Measurements from ENCODE around the gene KLHL40.

KLHL40 gene

DNA sequence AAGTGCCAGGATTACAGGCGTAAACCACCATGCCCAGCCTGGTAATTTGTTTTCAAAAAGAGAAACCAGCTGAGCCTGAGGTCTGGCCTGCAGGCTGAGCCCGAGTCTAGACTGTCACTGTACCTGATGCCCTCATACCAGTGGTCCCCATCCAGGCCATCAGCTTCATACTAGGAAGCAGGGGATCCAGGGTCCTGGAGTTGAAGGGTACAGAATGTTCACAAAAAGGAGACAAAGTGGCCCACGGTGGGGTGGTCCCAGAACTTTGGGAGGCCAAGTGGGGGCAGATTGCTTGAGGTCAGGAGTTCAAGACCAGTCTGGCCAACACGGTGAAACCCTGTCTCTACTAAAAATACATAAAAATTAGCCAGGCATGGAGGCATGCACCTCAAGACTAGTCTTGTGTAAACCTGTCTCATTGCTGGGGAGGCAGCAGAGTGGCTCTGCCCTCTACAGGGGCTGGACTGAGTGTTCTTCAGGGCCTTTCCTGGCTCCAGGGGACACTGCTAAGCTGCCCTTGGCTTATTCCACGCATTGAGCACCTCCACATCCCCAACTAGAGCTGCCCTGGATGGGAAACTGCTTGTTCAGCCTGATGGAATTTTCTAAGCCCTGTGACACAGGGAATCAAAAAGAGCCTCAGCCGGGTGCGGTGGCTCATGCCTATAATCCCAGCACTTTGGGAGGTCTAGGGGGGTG lies 25.1 kb downstream of the KLHL40 start:
- DNase-seq (ENCODE audit: extremely low spot score), result no peak
- CTCF ChIA-PET, result interaction anchor here (1.3 kb wide), 1 partner anchor 34 kb away, joined by 3 read pairs; no protein-coding TSS in a partner anchor
- TF ChIP-seq, protein P1, sequence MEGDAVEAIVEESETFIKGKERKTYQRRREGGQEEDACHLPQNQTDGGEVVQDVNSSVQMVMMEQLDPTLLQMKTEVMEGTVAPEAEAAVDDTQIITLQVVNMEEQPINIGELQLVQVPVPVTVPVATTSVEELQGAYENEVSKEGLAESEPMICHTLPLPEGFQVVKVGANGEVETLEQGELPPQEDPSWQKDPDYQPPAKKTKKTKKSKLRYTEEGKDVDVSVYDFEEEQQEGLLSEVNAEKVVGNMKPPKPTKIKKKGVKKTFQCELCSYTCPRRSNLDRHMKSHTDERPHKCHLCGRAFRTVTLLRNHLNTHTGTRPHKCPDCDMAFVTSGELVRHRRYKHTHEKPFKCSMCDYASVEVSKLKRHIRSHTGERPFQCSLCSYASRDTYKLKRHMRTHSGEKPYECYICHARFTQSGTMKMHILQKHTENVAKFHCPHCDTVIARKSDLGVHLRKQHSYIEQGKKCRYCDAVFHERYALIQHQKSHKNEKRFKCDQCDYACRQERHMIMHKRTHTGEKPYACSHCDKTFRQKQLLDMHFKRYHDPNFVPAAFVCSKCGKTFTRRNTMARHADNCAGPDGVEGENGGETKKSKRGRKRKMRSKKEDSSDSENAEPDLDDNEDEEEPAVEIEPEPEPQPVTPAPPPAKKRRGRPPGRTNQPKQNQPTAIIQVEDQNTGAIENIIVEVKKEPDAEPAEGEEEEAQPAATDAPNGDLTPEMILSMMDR (IDR thresholded peaks at IDR 0.05; ENCODE audit: control extremely low read depth, extremely low read depth, low read depth, missing control alignments), result no peak
- POLR2A ChIA-PET, result no interaction called here

DNA sequence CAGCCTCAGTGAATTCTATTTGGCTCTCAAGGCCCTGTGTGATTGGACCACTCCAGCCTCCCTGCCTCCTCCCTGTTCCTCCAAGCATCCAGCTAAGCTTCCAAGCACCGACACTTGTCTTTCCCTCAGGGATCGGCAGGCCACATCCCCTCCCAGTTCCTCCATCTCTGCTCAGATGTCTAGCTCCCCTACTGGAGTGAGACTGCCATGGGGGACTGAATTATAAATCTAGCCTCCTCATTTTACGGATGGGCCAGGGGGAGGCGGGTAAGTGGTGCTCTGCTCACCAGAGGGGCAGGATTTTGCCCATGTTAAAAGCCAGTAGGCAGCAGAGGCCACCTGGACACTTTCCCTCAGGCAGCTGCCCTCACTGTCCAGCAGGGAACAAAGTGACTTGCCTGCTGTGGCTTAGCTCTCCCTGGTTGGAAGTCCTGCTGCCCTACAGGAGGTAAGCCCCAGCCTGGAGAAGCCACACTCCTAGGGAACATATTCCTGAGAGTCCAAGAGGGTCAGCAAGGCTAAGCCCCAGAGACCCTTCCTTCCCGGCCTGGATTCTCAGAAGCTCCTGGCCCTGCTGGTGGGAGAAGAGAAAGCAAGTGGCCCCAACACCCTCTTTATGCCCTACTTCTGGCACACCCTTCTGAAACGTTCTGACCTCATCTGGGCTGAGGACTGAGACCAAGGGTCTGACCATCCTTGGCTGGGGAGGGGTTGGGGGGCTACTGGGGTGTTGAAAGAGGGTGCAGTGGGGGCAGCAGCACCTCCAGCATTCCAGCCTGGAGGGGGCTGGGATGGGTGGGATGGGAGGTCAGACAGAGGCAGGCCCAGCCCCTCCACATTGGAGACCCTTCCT lies 26.4 kb downstream of the KLHL40 start:
- ChIA-PET CTCF (interaction anchor here (1.3 to 1.5 kb wide), 3 partner anchors 12 to 33 kb away, joined by 3 to 6 read pairs (median 4); no protein-coding TSS in a partner anchor), POLR2A (no interaction called here)
- TF ChIP-seq, protein P1 (IDR thresholded peaks at IDR 0.05; ENCODE audit: control extremely low read depth, extremely low read depth, low read depth, missing control alignments), result no peak
- DNase-seq (ENCODE audit: extremely low spot score), result no peak

DNA sequence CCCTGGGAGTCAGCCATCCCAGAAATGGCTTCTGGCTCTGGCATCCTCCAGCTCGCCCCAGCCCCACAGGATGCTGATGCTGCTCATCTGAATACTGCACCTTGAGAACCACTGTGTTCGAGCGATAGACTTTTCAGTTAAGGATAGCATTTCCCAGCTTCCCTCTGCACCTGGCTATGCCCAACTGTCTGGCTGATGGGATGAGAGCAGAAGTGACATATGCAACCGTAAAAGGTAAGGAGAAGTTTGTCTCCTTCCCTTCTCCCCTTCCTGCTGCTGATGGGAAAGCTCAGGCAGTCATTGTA lies 27.0 kb downstream of the KLHL40 start:
- TF ChIP-seq, protein P1 (IDR thresholded peaks at IDR 0.05; ENCODE audit: control extremely low read depth, extremely low read depth, low read depth, missing control alignments), result no peak
- POLR2A ChIA-PET, result no interaction called here
- no peak for DNase-seq (ENCODE audit: extremely low spot score)
- CTCF ChIA-PET, result interaction anchor here (1.3 to 1.7 kb wide), 6 partner anchors 12 to 169 kb away, joined by 3 to 6 read pairs (median 4); no protein-coding TSS in a partner anchor

DNA sequence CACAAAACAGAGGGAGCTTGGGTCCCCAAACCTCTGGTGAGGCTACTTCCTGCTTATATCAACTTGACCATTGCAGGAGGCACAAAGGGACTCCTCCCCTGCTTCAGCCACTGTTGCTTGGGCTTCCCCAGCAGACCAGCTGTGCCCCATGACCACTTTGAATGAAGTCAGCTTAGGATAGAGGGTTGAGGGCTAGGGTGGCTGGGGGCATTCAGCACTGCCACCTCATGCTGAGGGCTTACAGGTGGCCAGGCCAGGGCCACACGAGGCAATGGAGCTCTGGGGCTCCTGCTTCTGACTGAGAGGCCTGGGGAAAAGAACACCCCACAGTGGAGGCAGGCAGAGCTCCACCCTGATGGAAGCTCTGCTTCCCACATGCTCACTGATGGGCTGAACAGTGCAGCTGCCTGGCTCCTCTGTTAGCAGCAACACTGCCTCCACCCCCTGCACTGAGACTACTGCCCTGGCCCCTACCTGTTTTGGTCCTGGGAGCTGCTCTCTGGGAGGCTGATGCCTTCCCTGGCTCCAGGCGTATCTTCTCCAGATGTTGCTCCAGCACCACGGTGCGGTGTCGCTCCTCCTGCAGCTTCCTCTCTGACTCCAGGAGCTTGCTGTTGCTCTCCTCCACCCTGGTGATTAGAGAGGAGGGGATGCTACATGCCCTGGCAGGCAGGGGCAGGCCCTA lies 27.5 kb downstream of the KLHL40 start:
- POLR2A ChIA-PET, result no interaction called here
- TF ChIP-seq, protein P1 (IDR thresholded peaks at IDR 0.05; ENCODE audit: control extremely low read depth, extremely low read depth, low read depth, missing control alignments), result no peak
- no peak for DNase-seq (ENCODE audit: extremely low spot score)
- CTCF ChIA-PET, result interaction anchor here (0.9 to 1.7 kb wide), 7 partner anchors 11 to 168 kb away, joined by 3 to 5 read pairs (median 3); no protein-coding TSS in a partner anchor

DNA sequence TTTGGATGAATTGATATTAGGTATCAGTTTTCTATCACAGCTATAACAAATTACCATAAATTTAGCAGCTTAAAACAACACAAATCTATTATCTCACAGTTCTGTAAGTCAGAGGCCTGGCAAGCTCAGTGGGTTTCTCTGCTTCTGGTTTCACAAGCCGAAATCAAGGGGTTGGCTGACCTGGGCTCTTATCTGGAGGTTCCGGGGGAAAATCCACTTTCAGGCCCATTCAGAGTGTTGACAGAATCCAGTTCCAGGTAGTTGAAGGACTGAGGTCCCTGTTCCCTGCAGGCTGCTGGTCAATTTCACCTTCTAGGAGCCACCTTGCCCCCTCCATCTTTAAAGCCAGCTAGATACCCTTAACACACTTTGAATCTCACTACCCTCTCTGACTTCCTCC lies 28.4 kb downstream of the KLHL40 start:
- DNase-seq (ENCODE audit: extremely low spot score), result no peak
- ChIA-PET POLR2A (no interaction called here), CTCF (interaction anchor here (1.3 to 1.7 kb wide), 5 partner anchors 10 to 168 kb away, joined by 3 to 5 read pairs (median 3); no protein-coding TSS in a partner anchor)
- TF ChIP-seq, protein P1 (IDR thresholded peaks at IDR 0.05; ENCODE audit: control extremely low read depth, extremely low read depth, low read depth, missing control alignments), result no peak

DNA sequence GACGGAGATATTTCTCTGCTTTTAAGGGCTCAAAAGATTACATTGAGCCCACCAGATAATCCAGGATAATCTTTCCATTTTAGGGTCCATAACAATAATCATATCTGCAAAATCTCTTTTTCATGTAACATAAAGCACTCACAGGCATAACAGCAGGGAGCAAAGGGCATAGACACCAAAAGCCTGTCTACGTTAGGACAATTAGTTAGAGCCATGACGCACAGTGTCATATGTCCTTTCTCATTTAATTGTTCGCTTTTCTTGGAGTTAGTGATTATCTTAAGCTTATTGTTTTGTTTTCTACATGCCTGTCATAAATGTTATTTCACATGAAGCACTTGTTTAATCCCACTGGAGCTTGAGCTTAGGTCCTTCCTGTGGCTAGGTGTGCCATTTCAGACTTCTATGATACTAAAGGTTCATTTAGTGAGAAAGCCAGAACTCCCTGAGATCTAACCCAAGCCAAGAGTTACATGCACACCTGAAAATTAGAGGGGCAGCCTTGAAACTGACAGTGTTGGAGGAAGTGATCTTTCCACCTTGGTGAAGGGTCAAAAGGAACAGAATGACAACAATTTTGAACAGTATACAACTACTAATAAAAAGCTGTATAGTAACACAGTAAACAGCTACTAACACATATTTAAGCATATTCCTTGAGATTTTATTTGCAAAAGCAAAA lies 29.0 kb downstream of the KLHL40 start:
- CTCF ChIA-PET, result interaction anchor here (1.3 to 1.7 kb wide), 2 partner anchors 48 to 167 kb away, joined by 3 to 5 read pairs; no protein-coding TSS in a partner anchor
- TF ChIP-seq, protein P1 (IDR thresholded peaks at IDR 0.05; ENCODE audit: control extremely low read depth, extremely low read depth, low read depth, missing control alignments), result no peak
- no peak for DNase-seq (ENCODE audit: extremely low spot score)
- POLR2A ChIA-PET, result no interaction called here
